HG02678 (cell line): Measurements from ENCODE around the gene RGS6.
A peak's percentile ranks its signal among the peaks of the same experiment; 100 is the strongest.

ENCODE experiments used
- ATAC-seq: cut with Tn5 transposase; IDR thresholded peaks from one replicate; pipeline ENCODE4 v1.9.1; 2021; ENCODE audit warnings: mild to moderate bottlenecking, moderate library complexity; ENCODE audit not compliant: unreplicated experiment

RGS6 gene

DNA sequence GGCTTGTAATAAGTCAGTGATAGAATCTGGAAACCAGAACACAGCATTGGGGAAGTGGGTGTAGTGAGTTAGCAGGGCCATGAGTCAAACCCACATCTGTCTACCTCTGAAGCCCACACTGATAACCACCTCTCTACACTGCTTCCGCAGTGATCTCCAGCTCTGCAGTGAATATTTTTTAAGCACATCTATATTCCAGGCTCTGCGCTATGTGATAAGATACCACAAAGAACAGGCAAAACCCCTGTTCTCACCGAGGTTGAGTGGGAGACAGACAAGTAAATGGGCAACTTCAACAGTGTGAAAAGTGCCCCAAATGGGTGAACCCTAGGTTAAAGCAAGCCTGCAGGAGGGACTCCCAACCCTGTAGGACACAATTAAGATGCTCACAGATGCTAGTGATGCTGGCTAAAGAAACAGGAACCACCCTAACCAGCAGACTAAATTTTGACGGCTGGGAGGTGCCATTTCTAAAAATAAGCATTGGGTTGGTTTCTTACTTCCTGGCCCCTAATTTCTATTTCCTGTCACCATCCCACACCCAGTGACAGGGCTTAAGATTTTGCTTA lies 586.7 kb downstream of the RGS6 start:
- ATAC-seq, result peak; percentile 66

DNA sequence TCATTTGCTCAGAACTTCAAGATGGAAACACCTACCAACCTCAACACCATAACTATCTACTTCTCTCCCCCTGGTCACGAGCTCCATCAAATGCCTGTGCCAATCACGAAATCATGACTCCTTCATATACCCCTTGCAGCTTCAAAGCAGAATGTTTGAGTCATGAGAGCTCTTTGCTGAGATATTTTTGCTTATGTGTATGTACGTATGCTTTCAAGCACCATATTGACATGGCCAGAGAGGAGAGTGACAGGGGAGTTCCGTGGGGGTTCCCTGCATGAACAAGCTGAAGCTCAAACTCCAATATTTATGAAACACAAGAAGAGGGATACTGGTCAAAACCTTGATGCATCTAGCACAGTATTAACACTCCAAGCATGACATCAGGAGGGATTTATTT lies 587.3 kb downstream of the RGS6 start:
- ATAC-seq, result peak; percentile 24

DNA sequence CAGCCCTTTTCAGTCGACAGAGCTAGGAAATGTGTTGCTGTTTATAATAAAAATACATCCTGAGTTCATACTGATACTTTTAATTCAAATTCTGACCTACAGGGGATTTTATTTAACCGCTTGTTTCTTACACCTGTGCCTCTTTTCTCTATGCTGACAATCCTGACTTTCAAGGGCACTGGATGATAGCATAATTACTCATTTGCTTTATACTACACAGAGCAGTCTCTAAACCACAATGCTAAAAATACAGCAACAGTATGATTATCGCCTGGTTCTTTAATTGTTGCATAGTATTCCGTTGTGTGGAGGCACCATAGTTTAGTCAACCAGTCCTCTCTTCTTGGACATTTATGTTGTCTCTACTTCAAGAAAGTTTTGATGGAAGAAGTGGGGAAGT lies 588.8 kb downstream of the RGS6 start:
- ATAC-seq, result no peak

DNA sequence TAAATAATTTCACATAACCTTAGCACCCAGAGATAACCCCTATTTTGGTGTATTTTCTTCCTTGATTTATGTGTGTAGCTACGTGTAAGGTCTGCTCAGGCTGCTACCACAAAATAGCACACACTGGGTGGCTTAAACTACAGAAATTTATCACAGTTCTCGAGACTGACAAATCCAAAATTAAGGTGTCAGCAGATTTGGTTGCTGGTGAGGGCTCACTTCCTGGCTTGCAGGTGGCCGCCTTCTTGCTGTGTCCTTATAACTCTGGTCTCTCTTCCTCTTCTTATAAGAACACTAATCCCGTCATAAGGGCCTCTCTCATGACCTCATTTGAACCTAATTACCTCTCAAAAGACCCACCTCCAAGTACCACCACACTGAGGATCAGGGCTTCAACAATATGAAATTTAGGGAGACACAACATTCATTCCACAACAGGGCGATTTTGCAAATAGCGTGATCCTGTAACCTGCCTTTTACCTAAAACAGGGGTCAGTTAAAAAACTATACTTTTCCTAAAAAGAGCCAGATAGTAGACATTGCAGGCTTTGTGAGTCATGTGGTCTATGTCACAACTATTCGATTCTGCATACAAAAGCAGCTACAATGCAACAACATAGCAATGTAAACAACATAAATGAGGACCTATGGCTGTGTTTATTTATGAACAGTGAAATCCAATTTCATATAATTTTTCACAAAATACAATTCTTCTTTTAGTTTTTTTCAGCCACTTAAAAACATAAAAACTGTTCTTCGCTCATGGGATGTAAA lies 589.9 kb downstream of the RGS6 start:
- ATAC-seq, result no peak

DNA sequence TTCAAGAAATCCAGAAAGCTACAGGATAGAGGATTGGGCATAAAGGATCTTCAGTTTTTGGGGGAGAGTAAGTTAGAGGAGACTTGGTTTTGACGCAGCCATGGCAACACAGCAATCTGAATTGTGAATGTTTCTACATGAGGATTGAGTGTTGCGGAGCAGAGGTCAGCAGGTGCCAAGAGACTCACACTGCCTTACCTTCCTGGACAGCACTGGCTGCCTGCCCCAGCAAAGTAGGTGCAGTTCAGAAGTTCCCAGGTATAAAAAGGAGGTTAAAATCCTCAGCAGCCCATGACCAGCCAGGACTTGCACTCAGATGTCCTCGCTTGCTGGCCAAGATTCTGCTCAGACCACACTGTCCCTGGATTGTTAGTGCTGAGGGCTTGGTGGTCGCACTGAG lies 590.6 kb downstream of the RGS6 start:
- no peak for ATAC-seq

DNA sequence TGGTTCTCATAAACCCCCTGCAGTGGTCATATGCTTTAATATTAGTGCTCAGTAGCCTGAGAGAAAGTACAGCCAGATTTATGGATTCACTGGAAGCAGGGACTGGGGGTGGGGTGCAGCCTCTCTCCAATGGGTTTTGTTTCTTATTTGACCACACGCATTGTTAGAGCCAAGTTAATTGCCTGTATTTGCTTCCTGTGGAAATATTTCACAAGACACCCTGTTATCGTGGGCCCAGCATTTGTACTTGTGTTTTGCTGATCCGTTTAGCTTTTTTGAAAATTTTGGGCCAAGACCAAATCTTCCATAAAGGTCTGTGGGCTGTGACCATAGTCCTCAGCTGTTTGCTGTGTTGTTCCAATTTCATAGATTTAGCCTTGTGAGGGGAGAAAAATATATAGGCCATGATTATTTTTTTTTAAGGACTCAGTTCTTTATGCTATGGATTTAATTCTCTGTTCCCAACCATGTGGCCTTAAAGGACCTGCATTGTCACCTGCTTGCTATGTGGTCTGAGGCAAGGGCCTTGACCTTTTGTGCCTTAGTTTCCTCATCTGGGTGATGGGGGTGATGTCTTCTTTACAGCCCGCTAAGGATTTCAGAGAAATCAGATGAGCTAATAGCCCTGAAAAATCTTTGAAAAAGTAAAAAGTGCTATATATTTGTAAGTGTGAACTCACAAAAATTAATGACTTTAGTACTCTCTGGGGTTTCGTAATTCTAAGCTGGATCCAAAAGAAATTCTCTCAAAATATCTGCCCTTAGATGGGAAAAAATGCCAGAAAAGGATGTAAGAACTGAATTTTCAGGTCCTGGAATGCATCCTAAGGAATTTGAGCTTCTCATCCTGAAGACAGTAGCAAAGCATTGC lies 591.4 kb downstream of the RGS6 start:
- no peak for ATAC-seq

DNA sequence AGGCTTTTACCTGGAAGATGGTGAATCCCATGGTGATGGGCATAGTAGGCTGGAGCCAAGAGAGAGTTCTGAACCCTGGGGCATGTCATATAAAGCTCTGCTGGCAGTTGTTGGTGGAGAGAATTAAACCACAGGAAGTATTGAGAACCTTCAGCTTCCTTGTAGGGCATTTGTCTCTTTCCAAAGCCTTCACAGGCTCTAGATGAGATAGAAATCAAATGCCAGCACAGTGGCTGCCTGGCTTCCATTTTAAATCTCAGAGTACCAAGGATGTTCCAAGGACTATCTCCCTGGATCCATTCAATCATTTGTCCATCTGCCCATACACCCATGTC lies 592.0 kb downstream of the RGS6 start:
- no peak for ATAC-seq

DNA sequence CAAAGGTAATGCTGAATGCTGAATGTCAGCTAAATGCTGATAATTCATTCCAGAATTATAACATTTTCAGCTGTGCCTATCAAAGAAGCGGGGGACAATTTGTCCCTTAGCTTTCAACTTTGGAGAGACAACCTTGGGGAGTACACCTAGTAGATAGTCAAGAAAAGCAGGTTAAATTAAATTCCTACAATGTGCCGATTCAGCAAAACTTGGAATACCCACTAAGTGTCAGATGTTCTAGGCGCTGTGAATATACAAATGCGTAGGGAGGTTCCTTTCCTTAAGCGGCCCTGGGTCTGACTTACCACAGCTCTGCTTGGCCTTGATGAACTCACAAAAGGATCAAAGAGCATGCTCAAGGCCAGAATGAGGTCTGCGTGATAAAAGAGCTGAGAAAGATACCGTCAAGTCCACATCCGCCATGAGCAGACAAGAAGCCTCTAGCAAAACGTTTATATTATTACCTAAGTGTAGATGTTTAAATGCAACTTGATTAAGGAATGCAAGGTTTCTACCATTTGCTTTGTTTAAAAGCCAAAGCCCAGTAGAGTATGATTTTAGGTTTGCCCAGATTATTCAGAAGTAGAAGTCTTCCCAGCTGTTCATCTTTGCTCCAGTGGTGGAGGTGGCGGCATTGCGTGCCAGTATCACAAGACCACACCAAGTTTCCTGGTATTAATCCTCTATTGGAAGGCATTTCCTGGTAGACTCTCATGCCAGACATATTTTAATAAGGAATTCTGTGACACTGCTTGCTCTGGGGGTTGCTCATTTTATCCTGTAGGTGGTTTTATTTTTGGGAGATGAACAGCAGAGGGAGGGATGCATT lies 593.1 kb downstream of the RGS6 start:
- ATAC-seq, result no peak

DNA sequence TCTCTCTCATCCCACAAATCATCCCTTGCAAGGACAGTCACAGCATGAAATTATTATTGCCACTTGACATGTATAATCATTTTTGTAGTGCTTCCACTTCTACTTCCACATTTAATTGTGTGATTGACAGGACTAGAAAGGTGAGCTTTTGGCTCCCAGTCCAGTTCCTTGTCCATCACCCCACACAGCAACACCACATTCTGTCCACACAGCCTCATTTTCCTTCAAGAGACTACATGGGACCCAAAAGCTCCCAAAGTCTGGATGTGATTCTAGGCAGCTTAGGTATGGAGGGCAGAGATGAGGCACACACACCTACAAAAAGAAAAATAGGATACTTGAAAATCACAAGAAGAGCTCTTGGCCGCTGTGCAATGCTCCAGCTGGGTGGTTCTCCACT lies 595.4 kb downstream of the RGS6 start:
- ATAC-seq, result no peak

DNA sequence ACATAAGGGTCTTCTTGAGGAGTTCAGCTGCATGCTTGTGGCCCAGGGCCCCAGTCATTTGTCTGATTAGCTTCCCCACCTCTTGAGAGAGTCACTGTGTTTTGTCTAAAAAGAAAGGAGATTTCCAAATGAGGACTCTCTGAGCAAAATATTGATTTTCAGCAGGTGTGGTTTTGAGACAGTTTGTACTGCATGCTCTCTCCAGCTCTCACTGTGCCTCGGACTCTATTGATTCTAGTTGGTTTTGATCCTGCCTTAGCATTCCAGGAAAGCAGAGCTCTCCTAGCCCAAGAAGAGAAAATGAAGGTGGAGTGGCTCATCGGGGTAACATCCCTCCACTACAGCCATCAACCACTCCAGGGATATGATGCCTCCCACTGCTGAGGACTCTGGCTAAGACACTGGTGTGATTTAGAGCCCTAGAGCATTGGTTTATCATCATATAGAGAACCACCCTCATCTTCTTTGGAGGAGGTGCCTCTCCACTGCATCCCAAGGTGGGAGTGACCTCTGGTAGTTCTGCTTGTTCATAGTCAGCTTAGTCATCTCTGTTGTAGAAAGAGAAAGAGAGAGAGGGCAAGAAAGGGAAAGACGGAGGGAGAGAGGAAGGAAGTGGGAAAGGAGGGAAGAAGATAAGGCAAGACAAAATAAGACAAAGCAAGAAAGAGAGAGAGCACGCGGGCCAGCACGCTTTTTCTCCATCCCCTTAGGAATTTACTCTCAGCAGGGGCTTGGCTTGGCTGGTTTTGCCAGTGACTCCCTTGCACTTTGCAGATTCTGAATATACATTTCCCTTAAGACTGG lies 596.0 kb downstream of the RGS6 start:
- ATAC-seq, result no peak

DNA sequence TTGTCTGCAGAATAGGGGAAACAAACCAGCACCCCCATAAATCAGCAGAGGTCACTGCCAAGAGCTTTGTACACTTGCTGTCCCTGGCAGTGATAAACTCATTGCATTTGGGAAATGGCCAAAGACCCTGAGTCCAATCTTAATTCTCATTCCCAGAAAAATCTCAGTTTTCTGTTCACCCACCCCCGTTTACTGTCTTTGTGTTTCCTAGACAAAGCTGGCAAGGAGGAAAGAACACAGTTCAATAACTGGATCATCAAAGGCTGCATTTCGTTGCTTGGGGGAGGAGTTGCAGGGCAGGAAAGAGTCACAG lies 596.6 kb downstream of the RGS6 start:
- no peak for ATAC-seq

DNA sequence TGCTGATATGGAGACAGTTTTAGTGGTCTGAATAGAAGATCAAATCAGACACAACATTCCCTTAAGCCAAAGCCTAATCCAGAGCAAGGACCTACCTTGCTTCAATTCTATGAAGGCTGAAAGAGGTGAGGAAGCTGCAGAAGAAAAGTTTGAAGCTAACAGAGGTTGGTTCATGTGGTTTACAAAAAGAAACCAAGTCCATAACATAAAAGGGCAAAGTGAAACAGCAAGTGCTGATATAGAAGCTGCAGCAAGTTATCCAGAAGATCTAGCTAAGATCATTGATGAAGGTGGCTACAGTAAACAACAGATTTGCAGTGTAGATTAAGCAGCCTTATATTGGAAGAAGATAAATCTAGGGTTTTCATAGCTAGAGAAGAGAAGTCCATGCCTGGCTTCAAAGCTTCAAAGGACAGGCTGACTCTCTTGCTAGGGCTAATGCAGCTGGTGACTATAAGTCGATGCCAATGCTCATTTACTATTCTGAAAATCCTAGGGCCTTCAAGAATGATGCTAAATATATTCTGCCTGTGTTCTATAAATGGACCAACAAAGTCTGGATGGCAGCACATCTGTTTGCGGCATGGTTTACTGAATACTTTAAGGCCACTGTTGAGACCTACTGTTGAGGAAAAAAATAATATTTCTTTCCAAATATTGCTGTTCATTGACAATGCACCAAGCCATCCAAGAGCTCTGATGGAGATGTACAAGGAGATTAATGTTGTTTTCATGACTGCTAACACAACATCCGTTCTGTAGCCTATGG lies 600.6 kb downstream of the RGS6 start:
- no peak for ATAC-seq

DNA sequence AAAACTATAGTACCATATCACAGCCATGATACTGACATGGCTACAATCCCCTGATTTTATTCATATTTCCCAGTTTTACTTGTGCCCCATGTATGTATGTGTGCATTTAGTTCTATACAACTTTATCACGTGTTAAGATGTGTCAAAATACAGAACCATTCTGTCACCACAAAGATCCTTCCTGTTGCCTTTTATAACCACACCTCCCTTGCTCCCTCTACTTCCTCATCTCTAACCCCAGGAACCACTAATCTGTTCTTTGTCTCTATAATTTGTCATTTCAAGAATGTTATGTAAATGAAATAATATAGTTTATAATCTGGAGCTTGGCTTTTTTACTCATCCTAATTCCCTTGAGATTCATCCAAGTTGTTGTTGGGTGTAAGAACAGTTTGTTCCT lies 603.3 kb downstream of the RGS6 start:
- peak; percentile 54 for ATAC-seq

DNA sequence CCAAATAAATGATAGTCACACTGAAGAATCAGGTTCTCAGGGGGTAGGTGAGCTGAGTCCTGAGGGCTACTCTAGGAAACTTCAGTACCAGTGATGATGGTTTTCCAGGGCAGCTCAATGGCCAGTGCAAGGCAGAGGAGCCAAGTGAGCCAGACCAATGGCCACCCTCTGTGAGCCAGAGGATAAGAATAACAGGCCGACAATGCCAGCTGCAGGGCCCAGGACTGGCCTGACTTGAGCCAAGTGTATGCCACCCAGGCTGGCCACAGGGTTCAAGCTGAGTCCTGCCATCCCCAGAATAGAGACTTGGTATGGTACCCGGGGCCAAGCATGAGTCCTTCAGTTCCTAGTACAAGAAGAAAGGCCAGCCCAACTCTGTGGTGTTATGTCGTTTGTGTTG lies 606.2 kb downstream of the RGS6 start:
- ATAC-seq, result no peak

DNA sequence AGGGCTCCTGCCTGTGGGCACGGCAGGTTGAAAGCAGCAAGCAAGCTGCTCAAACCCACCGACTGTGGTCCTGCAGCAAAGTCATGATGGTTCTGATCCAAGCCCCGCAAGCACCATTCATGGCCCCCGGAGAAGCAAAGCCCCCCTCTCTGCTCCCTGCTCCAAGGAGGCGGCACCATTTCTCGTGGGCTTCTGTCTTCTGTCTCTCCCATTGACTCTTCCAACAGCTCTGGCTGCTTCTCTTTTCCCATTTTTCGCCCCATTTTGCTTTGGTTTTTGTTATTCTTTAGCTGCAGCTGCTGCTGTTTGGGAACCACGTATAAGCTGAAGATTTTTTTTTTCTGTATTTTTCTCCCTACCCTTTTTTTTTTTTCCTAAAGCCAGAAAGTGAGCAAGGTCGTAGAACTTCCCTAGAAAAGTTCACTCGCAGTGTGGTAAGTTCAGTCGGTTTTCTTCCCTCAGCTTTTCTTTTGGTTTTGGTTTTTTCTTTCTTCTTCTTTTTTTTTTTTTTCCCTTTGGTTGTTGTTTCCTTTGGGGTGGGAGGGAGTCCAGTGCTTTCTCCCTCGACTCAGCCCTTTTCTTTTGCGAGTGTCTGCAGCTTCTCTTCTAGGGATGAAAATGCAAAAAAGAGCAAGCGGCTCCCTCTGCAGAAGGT lies 607.6 kb downstream of the RGS6 start:
- ATAC-seq, result no peak

DNA sequence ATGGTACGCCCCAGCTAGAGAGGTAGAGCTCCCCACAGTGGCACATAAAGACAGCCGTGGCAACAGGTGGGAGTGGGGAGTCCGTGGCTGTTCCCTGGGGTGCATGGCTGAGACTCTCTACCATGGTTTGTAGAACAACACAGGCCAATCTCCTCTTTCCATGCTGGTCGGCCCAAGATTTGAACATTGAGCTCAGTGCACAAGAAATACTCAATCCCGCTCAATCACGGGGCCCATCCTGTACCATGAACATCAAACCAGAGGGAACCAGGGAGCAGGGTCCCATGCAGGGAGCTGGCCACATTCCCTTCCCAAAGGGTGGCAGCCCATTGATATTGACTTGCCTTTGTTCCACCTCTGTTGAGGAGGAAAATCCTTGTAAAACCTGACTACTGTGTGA lies 608.6 kb downstream of the RGS6 start:
- ATAC-seq, result no peak

DNA sequence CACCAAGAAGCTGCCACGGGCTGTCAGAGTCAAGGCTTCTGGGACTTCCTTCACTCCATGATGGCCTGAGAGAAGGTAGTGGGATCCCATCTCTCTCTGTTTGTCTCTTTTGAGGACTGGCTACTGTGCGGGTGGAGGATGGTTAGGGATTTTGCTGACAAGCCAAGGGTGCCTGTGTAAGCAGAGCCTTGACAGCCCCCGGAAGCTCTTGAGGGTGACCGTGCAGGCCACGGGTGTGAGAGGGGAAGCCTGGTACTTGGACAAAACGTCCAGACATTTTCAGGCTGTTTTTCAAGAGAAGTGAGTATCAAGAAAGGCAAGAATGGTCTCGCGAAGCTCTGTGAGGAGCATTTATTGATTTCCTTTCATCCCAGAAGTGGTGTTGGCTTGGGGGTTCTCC lies 609.3 kb downstream of the RGS6 start:
- no peak for ATAC-seq

DNA sequence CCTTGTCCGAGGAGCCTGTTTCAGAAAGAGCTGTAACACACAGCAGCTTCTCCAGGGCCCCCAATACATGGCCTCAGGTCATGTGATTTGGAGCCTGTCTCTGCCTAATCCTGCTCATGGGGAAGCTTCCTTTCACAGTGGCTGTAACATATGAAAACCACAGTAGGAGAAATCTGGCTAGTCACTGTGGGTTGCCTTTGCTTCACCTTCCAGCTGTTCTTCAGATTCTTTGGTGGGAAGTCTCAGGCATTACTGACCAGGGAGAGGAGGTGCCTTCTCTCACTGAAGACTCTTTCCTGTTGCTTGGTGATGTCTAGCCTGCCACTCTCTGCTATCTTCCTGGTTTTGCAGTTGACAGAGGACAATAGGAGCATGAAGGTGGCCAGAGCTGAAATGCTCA lies 611.1 kb downstream of the RGS6 start:
- no peak for ATAC-seq

DNA sequence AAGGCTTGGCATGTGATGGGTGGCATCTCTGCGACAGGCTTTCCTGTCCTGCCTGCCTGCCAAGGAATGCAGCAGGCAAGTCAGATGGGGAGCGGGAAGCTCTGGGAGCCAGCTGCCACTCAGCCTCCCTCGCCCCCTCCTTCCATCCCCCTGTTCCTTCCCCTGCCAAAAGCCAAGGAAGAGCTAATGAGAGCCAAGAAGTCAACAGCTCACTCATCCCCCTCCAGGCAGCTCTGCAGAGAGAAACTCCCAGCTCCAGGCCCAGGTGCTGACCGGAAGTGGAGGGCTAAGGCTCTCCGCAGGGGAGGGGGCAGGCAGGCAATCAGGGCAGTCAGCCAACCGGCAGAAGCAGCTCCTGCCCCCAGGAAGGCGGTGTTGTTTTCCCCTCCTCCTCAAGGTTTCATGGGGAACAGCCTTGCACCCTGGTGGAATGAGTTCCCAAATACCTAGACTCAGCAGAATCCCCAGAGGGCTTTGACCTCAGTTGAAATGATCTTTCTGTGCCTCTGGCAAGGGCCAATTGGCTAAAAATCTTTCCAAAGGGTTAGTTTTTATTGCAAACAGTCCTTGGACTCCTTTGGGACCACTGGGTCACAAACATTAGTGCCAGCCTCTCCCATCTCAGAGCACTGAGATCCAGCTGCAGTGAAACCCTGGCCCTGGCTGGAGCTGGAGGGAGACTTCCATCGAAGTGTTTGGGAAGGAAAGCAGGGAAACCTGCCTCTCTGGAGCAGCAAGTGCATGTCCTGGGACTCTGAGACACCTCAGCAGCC lies 612.6 kb downstream of the RGS6 start:
- ATAC-seq, result no peak
